ENCODE measurements around the gene ANGPT4. TPM values are rescaled to one million over a fixed set of nuclear protein-coding genes. Genes with fewer than 3 reads are reported as not detected.
A peak's percentile ranks its signal among the peaks of the same experiment; 100 is the strongest.

Gene ANGPT4
- polyA plus RNA-seq, 4 donors: 0.01 to 0.70 TPM; not detected in 2

GRCh38 chr20:957544-957943 lies 41.4 kb upstream of the ANGPT4 start:
- no peaks in the 10 kb centered on the region for H3K4me1 ChIP-seq (ENCODE audit: control insufficient read depth in 3 of 3, insufficient read depth in 2 of 3, low read depth in 1 of 3, low read length in 2 of 3)
- no peak overlapping the region for H3K27ac ChIP-seq (ENCODE audit: low read depth in 1 of 3, low read length in 2 of 3)
- 85 to 93% (median 92%) methylated on average over 1 of the region's 1 CpG for WGBS, 3 donors
- H3K9me3 ChIP-seq (ENCODE audit: control insufficient read depth in 2 of 2, insufficient read depth in 1 of 2, low read depth in 1 of 2, low read length in 1 of 2): no peaks in the 10 kb centered on the region
- H3K4me3 ChIP-seq (ENCODE audit: low read depth in 1 of 3, low read length in 3 of 3): no peak overlapping the region
- H3K27me3 ChIP-seq (ENCODE audit: control insufficient read depth in 3 of 3, insufficient read depth in 3 of 3, low read length in 3 of 3): peaks cover 0 to 17% (median 3%) of the 10 kb centered on the region in 3 donors
- H3K36me3 ChIP-seq (ENCODE audit: control insufficient read depth in 3 of 3, insufficient read depth in 2 of 3, low read depth in 1 of 3, low read length in 3 of 3): no peaks in the 10 kb centered on the region
- no peak for DNase-seq
- FAIRE-seq: no peak

DNA sequence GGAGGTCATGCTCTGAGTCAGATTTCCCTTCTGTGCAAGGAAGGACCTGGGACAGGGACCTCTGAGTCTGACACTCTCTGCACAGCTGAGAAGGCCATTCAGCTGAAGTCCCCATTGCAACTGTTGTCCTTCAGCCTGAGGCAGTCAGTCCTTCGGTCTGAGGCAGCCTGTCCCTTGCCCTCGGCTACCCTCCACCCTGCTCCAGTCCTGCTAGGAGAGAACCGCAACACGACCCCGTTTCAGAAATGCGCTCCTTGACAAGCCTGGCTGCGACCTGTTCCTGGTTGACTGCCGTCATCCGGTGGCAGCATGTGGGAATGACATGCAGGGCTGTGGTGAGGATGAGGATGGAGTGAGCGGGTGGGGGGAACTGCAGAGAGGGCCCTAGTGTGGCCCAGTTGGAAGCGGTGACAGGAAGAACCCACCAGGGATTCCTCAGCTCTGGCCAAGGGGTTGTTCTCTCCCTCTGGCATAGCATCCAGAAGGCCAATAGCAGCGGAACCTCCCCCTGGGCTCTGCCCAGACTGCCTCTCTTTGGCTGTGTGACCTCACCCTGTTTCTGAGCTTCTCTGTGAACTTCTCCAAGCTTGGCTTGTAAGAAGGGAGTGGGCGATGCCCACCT lies 40.3 kb upstream of the ANGPT4 start:
- no peaks in the 10 kb centered on the region for H3K9me3 ChIP-seq (ENCODE audit: control insufficient read depth in 2 of 2, insufficient read depth in 1 of 2, low read depth in 1 of 2, low read length in 1 of 2)
- peaks cover 0 to 17% (median 3%) of the 10 kb centered on the region in 3 donors for H3K27me3 ChIP-seq (ENCODE audit: control insufficient read depth in 3 of 3, insufficient read depth in 3 of 3, low read length in 3 of 3)
- FAIRE-seq (no peak), DNase-seq (peak; percentile 65 to 76)
- H3K36me3 ChIP-seq (ENCODE audit: control insufficient read depth in 3 of 3, insufficient read depth in 2 of 3, low read depth in 1 of 3, low read length in 3 of 3): no peaks in the 10 kb centered on the region
- H3K27ac ChIP-seq (ENCODE audit: low read depth in 1 of 3, low read length in 2 of 3): no peak overlapping the region
- no peak overlapping the region for H3K4me3 ChIP-seq (ENCODE audit: low read depth in 1 of 3, low read length in 3 of 3)
- 6 to 13% (median 10%) methylated on average over 12 to 13 of the region's 13 CpGs for WGBS, 3 donors
- no peaks in the 10 kb centered on the region for H3K4me1 ChIP-seq (ENCODE audit: control insufficient read depth in 3 of 3, insufficient read depth in 2 of 3, low read depth in 1 of 3, low read length in 2 of 3)

DNA sequence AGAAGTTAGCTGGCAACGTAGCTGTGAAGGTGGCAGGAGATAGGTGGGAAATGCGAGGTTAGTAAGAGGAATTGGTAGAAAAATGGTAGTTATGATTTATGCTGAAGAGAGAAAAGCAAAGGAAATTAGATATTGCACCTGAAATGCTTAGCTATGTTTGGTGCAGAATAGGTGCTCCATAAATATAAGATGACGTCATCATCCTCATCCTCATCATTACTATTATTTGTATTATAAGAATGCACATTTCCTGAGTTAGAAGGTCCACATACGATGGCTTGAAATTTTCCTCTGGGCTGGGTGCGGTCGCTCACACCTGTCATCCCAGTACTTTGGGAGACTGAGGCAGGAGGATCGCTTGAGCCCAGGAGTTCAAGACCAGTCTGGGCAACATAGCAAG lies 39.5 kb upstream of the ANGPT4 start:
- no peak for DNase-seq
- Histone ChIP-seq H3K27me3 (ENCODE audit: control insufficient read depth in 3 of 3, insufficient read depth in 3 of 3, low read length in 3 of 3) (peaks cover 0 to 17% (median 3%) of the 10 kb centered on the region in 3 donors), H3K36me3 (ENCODE audit: control insufficient read depth in 3 of 3, insufficient read depth in 2 of 3, low read depth in 1 of 3, low read length in 3 of 3) (no peaks in the 10 kb centered on the region), H3K4me1 (ENCODE audit: control insufficient read depth in 3 of 3, insufficient read depth in 2 of 3, low read depth in 1 of 3, low read length in 2 of 3) (no peaks in the 10 kb centered on the region), H3K9me3 (ENCODE audit: control insufficient read depth in 2 of 2, insufficient read depth in 1 of 2, low read depth in 1 of 2, low read length in 1 of 2) (no peaks in the 10 kb centered on the region), H3K27ac (ENCODE audit: low read depth in 1 of 3, low read length in 2 of 3) (no peak overlapping the region), H3K4me3 (ENCODE audit: low read depth in 1 of 3, low read length in 3 of 3) (no peak overlapping the region)
- no peak for FAIRE-seq
- 76 to 84% (median 81%) methylated on average over 7 of the region's 7 CpGs for WGBS, 3 donors

DNA sequence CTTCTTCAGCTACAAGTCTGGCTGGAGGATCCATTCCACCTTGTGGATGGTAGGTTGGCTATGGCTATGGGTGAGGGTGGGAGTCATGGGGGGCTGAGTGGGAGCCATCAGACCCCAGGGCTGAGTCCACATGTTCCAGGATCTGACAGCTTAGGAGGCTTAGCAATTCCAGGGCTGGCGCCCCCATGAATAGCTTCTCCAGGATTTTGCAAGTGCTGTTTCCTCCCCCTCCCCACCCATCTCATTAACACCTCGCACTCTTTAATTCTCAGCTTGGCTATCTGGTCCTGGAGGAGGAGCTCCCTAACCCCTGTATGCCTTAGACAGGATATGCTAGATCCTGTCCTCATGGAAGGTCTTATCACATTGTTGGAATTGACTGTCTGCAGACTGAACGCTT lies 39.0 kb upstream of the ANGPT4 start:
- H3K9me3 ChIP-seq (ENCODE audit: control insufficient read depth in 2 of 2, insufficient read depth in 1 of 2, low read depth in 1 of 2, low read length in 1 of 2): no peaks in the 10 kb centered on the region
- WGBS, 3 donors: 55 to 58% (median 56%) methylated on average over 3 of the region's 3 CpGs
- FAIRE-seq: no peak
- DNase-seq: no peak
- H3K36me3 ChIP-seq (ENCODE audit: control insufficient read depth in 3 of 3, insufficient read depth in 2 of 3, low read depth in 1 of 3, low read length in 3 of 3): no peaks in the 10 kb centered on the region
- H3K27me3 ChIP-seq (ENCODE audit: control insufficient read depth in 3 of 3, insufficient read depth in 3 of 3, low read length in 3 of 3): peaks cover 0 to 17% (median 3%) of the 10 kb centered on the region in 3 donors
- H3K27ac ChIP-seq (ENCODE audit: low read depth in 1 of 3, low read length in 2 of 3): no peak overlapping the region
- H3K4me3 ChIP-seq (ENCODE audit: low read depth in 1 of 3, low read length in 3 of 3): no peak overlapping the region
- H3K4me1 ChIP-seq (ENCODE audit: control insufficient read depth in 3 of 3, insufficient read depth in 2 of 3, low read depth in 1 of 3, low read length in 2 of 3): no peaks in the 10 kb centered on the region

DNA sequence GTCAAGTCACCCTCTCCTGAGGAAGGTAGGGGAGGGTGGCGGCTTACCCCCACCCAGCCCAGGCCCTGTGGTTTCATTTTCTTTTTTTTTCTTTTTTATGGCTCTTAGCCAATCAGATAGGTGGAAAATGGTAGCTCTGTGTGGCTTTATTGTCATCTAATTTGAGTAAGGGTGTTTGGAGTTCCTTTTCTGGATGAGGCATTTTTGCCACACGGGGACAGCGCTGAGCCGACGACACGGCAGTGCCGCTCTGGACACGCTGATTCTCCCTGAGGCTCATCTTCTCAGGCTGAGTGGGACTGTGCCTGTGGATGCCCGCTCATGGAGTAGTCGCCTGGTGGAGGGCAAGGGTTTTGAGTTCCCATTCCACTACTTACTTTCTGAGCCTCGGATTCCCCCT lies 37.6 kb upstream of the ANGPT4 start:
- no peak for FAIRE-seq
- Histone ChIP-seq H3K36me3 (ENCODE audit: control insufficient read depth in 3 of 3, insufficient read depth in 2 of 3, low read depth in 1 of 3, low read length in 3 of 3) (no peaks in the 10 kb centered on the region), H3K27me3 (ENCODE audit: control insufficient read depth in 3 of 3, insufficient read depth in 3 of 3, low read length in 3 of 3) (peaks cover 0 to 17% (median 3%) of the 10 kb centered on the region in 3 donors), H3K4me1 (ENCODE audit: control insufficient read depth in 3 of 3, insufficient read depth in 2 of 3, low read depth in 1 of 3, low read length in 2 of 3) (no peaks in the 10 kb centered on the region), H3K4me3 (ENCODE audit: low read depth in 1 of 3, low read length in 3 of 3) (no peak overlapping the region), H3K9me3 (ENCODE audit: control insufficient read depth in 2 of 2, insufficient read depth in 1 of 2, low read depth in 1 of 2, low read length in 1 of 2) (no peaks in the 10 kb centered on the region), H3K27ac (ENCODE audit: low read depth in 1 of 3, low read length in 2 of 3) (no peak overlapping the region)
- peak; percentile 3 to 11 for DNase-seq
- 28 to 41% (median 39%) methylated on average over 11 of the region's 11 CpGs for WGBS, 3 donors

- H3K27me3 ChIP-seq (ENCODE audit: control insufficient read depth in 3 of 3, insufficient read depth in 3 of 3, low read length in 3 of 3): peaks cover 0 to 17% (median 3%) of the 10 kb centered on the region in 3 donors
- FAIRE-seq (no peak), DNase-seq (no peak)
- H3K4me1 ChIP-seq (ENCODE audit: control insufficient read depth in 3 of 3, insufficient read depth in 2 of 3, low read depth in 1 of 3, low read length in 2 of 3): no peaks in the 10 kb centered on the region
- H3K27ac ChIP-seq (ENCODE audit: low read depth in 1 of 3, low read length in 2 of 3): no peak overlapping the region
- H3K4me3 ChIP-seq (ENCODE audit: low read depth in 1 of 3, low read length in 3 of 3): no peak overlapping the region
- no peaks in the 10 kb centered on the region for H3K36me3 ChIP-seq (ENCODE audit: control insufficient read depth in 3 of 3, insufficient read depth in 2 of 3, low read depth in 1 of 3, low read length in 3 of 3)
- no peaks in the 10 kb centered on the region for H3K9me3 ChIP-seq (ENCODE audit: control insufficient read depth in 2 of 2, insufficient read depth in 1 of 2, low read depth in 1 of 2, low read length in 1 of 2)
- 48 to 63% (median 56%) methylated on average over 8 of the region's 8 CpGs for WGBS, 3 donors
Observed at GRCh38 chr20:952196-952795, 36.2 kb upstream of the ANGPT4 start.

- Histone ChIP-seq H3K4me1 (ENCODE audit: control insufficient read depth in 3 of 3, insufficient read depth in 2 of 3, low read depth in 1 of 3, low read length in 2 of 3) (no peaks in the 10 kb centered on the region), H3K27ac (ENCODE audit: low read depth in 1 of 3, low read length in 2 of 3) (no peak overlapping the region), H3K9me3 (ENCODE audit: control insufficient read depth in 2 of 2, insufficient read depth in 1 of 2, low read depth in 1 of 2, low read length in 1 of 2) (no peaks in the 10 kb centered on the region), H3K4me3 (ENCODE audit: low read depth in 1 of 3, low read length in 3 of 3) (no peak overlapping the region), H3K27me3 (ENCODE audit: control insufficient read depth in 3 of 3, insufficient read depth in 3 of 3, low read length in 3 of 3) (peaks cover 0 to 17% (median 3%) of the 10 kb centered on the region in 3 donors), H3K36me3 (ENCODE audit: control insufficient read depth in 3 of 3, insufficient read depth in 2 of 3, low read depth in 1 of 3, low read length in 3 of 3) (no peaks in the 10 kb centered on the region)
- FAIRE-seq: no peak
- peak in 1 of 2 donors; percentile 16 for DNase-seq
- WGBS, 3 donors: 85 to 86% (median 85%) methylated on average over 21 of the region's 21 CpGs
Observed at GRCh38 chr20:951384-952169, 35.4 kb upstream of the ANGPT4 start.

GRCh38 chr20:949717-950116 lies 33.6 kb upstream of the ANGPT4 start:
- H3K9me3 ChIP-seq (ENCODE audit: control insufficient read depth in 2 of 2, insufficient read depth in 1 of 2, low read depth in 1 of 2, low read length in 1 of 2): no peaks in the 10 kb centered on the region
- no peak for FAIRE-seq

More at GRCh38 chr20:949717-950116, 33.6 kb upstream of the ANGPT4 start:
- no peak overlapping the region for H3K4me3 ChIP-seq (ENCODE audit: low read depth in 1 of 3, low read length in 3 of 3)
- H3K4me1 ChIP-seq (ENCODE audit: control insufficient read depth in 3 of 3, insufficient read depth in 2 of 3, low read depth in 1 of 3, low read length in 2 of 3): peaks cover 0 to 6% (median 0%) of the 10 kb centered on the region in 3 donors
- no peak for DNase-seq
- no peaks in the 10 kb centered on the region for H3K36me3 ChIP-seq (ENCODE audit: control insufficient read depth in 3 of 3, insufficient read depth in 2 of 3, low read depth in 1 of 3, low read length in 3 of 3)
- H3K27ac ChIP-seq (ENCODE audit: low read depth in 1 of 3, low read length in 2 of 3): no peak overlapping the region
- H3K27me3 ChIP-seq (ENCODE audit: control insufficient read depth in 3 of 3, insufficient read depth in 3 of 3, low read length in 3 of 3): peaks cover 0 to 3% (median 0%) of the 10 kb centered on the region in 3 donors
- WGBS, 3 donors: 89 to 91% (median 91%) methylated on average over 5 to 7 of the region's 7 CpGs
